Cerebellar nuclear complex (tissue), 1 donor: ENCODE data around the gene UBE2QL1.

Experiments
- DNase-seq, 2 experiments: peaks; one replicate each; lab custom pipeline; 2025; lab: John Stamatoyannopoulos, UW

Gene UBE2QL1, protein sequence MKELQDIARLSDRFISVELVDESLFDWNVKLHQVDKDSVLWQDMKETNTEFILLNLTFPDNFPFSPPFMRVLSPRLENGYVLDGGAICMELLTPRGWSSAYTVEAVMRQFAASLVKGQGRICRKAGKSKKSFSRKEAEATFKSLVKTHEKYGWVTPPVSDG

DNA sequence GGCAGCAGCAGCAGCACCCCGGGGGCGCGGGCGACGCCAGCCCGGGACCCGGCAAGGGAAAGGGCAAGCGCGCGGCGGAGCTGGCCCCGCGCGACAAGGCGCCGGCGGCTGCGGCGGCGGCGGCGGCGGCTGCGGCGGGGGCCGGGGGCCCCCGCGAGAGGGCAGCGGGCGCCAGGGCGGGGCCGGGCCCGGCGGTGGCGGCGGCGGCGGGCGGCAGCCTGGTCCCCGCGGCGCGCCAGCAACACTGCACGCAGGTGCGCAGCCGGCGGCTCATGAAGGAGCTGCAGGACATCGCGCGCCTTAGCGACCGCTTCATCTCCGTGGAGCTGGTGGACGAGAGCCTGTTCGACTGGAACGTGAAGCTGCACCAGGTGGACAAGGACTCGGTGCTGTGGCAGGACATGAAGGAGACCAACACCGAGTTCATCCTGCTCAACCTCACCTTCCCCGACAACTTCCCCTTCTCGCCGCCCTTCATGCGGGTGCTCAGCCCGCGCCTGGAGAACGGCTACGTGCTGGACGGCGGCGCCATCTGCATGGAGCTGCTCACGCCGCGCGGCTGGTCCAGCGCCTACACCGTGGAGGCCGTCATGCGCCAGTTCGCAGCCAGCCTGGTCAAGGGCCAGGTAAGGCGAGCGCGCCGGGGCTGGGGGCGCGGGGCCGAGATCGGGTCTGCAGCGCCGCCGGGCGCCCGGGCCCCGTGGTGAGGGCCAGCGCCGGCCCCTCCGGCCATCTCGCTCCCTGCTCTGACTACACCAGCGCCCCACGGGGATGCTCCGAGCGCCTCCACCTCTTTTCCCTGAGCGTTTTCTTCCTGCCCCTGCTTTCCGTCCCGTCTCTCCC, at the start of gene UBE2QL1:
Gene UBE2QL1, plus strand, starts transcription at position 238 of the 843 bp plus-strand sequence. Its CDS starts 35 bp downstream, at position 273.
- no peak for DNase-seq

- no peak for DNase-seq
Observed at GRCh38 chr5:6399980-6400910, 48.4 kb upstream of the UBE2QL1 start.

- no peak for DNase-seq
Observed at GRCh38 chr5:6401410-6401809, 47.2 kb upstream of the UBE2QL1 start.

GRCh38 chr5:6402939-6403338, 45.7 kb upstream of the UBE2QL1 start:
- no peak for DNase-seq

- no peak for DNase-seq
Observed at GRCh38 chr5:6403416-6403815, 45.2 kb upstream of the UBE2QL1 start.

DNA sequence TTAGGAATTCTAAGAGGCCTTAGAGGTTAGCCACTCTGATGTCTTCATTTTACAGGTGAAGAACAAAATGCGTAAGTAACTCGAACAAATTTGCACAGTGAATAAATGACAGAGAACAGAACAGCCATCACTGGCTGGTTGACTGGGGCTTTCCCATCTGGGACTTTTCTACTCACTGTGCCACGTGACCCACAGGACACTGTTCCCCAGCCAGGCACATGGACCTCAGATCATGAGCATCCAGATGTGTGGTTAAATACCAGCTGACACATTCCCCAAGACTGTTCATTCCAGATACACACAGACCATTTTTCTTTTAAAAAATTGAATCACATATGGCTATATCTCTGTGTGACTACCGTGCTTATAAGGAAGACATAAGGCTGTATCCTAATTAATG, 44.5 kb upstream of the UBE2QL1 start:
- no peak for DNase-seq

DNA sequence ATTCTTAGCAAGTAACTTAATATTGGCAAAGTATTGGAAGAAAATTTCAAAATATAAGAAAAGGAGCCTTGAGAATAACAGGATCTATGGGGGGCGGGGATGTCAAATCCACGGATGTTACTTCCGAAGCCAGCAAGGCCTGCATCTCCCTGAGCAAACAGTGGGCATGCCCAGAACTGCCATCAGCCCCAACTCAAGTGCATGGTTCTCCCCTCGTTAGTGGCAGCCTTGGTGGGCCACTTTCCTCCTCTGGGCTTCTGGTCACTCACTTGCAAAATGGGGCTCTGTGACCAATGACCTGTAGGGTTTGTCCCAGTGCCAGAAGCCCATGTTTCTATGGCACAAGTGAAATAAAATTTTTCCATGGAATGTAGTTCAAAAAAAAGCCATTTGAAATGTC, 43.1 kb upstream of the UBE2QL1 start:
- no peak for DNase-seq

DNA sequence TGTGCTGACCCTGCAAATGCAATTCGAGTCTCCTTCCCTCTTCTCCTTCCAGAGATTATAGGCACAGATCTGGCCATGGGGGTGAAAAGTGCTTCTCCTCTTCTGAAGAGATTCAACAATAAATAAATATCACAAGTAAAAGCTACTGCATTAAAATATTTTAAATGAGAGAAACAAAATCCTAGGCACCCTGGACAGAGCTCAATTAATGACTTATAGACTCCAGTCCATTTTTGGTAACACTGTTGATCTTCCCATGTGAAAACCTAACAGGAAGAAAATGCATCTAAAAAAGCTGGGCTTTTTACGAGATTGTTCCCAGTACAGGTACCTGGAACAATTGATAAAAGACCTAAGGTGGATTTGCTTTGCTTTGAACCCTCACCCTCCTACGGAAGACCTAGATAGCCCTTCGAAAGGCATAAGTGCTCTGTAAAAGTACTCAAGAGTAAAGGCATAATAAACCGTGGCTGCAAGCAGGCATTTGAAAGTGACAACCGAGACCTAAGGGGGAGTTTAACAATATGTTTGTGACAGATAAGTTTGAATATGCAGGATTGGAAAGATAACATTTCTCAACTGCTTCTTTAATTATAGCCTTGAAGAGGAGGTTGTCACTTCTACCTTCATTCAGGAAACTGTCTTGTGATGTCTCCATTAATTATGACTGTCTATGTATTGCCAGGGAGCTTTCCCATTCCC, 41.0 kb upstream of the UBE2QL1 start:
- DNase-seq: no peak

DNA sequence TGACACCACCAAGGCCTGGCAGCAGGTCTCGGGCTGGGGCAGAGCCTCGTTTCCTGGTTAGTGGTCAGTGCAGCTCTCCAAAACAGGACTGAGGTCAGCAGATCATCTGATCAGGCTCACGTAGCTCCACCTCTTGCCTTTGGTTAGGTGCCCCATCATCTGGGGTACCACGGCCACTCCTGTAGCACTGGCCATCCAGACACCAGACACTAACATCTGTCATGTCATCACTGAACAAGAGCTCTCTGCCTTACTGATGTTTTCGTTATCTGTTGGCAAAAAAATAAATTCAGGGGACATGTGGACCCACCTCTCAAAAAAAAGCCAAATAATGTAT, 40.4 kb upstream of the UBE2QL1 start:
- no peak for DNase-seq

- no peak for DNase-seq
Observed at GRCh38 chr5:6408627-6409446, 39.8 kb upstream of the UBE2QL1 start.

DNA sequence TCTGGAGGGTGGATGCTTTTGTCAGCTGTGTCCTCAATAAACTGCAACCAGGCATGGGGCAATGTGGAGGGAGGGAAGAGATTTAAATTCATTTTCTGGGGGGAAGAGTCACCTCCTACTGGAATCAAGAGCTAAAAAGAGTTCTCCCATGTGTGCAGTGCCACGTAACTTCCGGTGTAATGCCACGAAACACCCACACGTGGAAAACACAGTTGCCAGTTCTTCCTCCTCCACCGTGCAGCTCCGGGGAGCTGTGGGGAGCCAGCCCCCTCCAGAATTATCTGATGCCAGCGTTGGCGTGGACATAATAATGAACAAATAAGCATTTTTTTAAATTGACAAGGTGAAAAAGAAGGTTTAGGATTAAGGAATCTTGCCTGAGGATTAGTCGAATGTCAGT, 38.2 kb upstream of the UBE2QL1 start:
- DNase-seq: no peak

DNA sequence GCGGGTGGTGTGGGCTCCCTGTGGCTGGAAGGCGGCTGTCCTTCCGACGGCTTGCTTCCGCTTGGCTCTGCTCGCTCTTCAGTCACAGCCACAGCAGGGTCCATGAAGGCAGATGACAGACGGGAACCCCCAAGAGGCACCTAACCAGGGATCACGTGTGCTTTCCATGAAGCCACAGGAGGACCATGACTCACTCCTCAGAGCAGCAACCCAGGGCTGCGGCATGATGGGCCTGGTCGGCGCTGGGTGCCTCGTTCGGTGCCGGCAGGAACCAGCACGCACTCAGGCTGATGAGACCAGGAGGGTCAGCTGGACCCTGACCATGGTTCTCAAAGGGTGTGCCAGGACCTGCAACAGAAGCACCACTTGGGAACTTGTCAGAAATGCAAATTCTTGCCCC, 37.5 kb upstream of the UBE2QL1 start:
- no peak for DNase-seq

DNA sequence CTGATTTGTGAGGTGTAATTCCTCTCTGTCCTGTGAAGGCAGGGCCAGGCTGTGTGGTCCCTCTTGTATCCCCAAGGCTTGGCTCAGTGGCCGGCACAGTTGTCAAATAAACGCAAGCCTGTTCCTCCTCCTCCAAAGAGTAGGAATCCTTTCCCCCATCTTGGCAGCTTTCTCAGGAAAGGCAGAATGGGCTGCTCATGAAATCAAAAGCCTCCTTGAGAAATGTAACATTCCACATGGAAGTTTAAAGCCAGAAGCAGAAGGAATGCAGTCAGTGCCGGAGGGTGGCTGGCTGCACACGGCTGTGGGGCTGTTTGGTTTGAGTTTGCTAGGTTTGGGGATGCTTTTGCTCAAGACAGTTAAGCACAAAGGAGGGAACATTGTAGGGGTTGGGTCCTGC, 35.8 kb upstream of the UBE2QL1 start:
- no peak for DNase-seq

GRCh38 chr5:6417657-6418056, 31.0 kb upstream of the UBE2QL1 start:
- no peak for DNase-seq

DNA sequence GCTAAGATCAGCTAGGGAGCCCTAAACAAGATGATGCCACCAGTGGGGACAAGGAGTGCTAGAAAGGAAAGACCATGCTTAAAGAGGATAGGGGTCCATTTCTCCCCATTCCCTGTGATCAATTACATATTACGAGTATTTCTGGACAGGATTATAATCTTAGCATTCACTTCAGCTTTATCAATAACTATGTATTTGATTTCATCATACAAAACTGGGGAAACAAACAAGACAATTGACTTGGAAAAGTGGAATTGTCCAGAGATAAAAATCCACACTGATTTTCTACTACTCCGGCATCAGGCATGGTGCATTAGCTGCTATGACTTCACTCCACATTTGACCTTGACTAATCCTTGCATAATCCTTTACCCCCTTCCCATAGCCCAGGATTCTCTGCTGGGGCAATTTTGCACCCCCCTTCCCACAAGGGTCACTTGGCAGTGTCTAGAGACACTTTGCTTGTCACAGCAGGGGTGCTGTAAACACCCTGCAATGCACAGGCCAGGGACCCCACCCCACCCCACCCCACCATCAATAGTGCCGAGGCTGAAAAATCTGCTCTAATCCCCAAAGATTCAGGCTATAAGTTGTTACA, 29.9 kb upstream of the UBE2QL1 start:
- DNase-seq: no peak

DNA sequence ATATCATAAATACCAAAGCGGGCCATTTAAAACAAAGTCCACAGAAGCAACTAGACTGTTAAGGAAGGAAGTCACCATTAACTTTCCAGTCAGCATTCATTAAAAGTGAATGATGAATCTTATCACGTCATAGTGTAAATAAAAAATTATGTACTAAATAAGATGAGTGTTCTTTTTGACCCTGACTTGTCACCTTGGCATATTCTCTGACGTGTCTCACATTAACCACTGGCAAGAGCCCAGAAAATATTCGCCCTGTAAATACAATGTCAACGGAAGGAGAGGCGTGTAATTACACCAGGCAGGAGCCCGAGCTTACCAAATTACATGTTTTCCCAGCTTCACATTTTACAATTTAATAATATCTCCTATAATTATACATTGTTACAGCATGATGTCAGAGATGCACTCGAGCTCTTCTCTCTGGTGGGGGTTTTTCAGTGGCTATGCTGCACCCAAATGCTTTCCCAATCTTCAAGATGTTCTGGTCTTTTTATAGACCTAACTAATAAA, 29.3 kb upstream of the UBE2QL1 start:
- DNase-seq: no peak

DNA sequence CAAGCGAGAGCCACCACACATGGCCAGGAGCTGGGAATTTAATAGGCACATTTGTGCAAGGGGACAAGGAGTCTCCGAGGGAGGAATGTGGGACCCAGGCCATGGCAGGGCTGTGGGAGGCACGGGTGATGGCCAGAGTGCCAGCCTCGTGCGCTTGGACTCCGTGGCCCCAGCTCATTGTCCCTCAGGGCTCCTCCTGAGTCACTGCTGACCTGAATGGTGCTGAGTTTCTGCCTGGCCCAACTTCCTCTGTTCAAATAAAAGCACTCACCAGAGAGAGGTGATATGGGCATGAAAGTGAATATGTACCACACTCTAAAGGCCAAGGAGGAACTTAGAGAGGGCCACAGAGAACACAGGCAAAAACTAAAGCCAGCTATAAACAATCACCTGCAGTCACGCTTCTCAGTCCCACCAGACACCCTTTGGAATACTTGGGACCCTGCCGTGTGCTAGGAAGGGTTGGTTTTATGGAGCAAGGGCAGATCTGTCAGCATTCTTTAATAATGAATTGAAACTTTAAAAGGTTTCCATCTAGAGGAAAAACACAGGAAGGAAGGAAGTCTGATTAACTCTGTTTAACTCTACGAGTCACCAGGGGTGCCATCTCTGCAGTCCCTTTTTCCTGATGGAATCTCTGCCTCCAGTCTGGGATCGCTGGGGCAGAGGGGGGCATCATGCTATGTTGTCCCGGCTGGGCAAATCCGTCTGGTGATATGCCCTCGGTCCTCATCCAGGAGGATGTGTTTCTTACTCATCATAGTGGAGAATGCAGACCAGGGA, 25.1 kb upstream of the UBE2QL1 start:
- DNase-seq: no peak

DNA sequence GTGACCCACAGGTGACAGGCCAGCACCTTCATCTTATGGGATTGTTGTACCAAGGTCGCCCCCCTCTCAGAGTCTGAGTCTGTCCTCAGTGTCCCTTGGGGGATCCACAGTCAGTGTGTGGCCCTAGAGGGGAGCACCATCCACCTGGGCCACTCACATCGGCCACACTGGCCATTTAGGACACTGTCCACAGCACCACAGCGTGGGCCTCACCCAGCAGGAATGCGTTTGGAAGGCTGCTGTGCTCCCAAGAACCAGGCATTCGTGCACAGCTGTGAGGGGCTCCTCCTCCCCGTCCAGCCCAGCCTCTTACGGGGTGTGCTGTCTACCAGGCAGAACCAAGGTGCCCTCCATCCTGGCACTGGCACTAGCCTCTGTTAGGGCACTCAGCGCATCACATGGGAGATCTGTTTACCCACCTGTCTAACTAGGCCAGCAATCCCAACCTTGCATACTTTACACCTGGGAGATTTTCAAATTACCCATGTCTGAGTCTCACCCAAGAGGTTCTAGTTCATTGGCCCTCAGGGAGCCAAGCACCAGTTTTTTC, 24.5 kb upstream of the UBE2QL1 start:
- DNase-seq: no peak

DNA sequence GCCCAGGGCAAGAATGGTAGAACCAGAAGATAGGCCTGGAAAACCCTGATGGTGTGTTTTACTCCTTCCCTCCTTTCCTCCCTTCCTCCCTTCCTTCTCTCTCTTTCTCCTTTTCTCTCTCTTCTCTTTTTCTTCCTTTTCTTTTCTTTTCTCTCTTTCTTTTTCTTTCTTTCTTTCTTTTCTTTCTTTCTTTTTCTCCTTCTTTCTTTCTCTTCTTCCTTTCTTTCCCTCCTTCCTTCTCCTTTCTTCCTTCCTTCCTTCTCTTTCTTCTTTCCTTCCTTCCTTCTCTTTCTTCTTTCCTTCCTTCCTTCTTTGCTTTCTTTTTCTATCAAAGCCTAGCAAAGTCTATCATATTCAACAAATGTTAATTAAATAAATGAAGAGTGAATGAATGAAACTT, 24.0 kb upstream of the UBE2QL1 start:
- DNase-seq: no peak
